Chondrocyte (in vitro differentiated cells): Measurements from ENCODE around the gene SMARCA4. TPM values are rescaled to one million over a fixed set of nuclear protein-coding genes. Genes with fewer than 3 reads are reported as not detected.

Source experiments
- DNase-seq: peaks from one replicate; pipeline ENCODE4 v3.0.0; 2021; ENCODE audit warnings: mixed read lengths, low spot score
- H3K27ac Mint-ChIP-seq: one replicate; pipeline ENCODE4 v1.8.0; 2021; ENCODE audit warnings: mild to moderate bottlenecking, moderate library complexity, mixed read lengths; ENCODE audit not compliant: unreplicated experiment
- H3K27me3 Mint-ChIP-seq: 2 replicates; pipeline ENCODE4 v1.8.0; 2021; ENCODE audit warnings: low read depth, mixed read lengths
- H3K36me3 Mint-ChIP-seq: 2 replicates; pipeline ENCODE4 v1.8.0; 2021; ENCODE audit warnings: low read depth, mixed read lengths
- H3K4me1 Mint-ChIP-seq: 2 replicates; pipeline ENCODE4 v1.8.0; 2021; ENCODE audit warnings: low read depth, mild to moderate bottlenecking, mixed read lengths
- H3K4me3 Mint-ChIP-seq: one replicate; pipeline ENCODE4 v1.8.0; 2021; ENCODE audit warnings: mild to moderate bottlenecking, moderate library complexity, mixed read lengths; ENCODE audit not compliant: unreplicated experiment
- H3K9me3 Mint-ChIP-seq: 2 replicates; pipeline ENCODE4 v1.8.0; 2021; ENCODE audit warnings: low read depth, mixed read lengths
- CTCF ChIP-seq: fragments of 200-600 bp; sonication (generic); IDR thresholded peaks from 2 replicates; pipeline ENCODE4 v1.5.0; 2021; ENCODE audit warnings: antibody characterized with exemption, mild to moderate bottlenecking, moderate library complexity
- total RNA-seq: library from RNA; stranded (reverse); gene quantifications from 3 replicates; pipeline ENCODE4 v1.2.1, GENCODE V29; 2021

SMARCA4 gene
- total RNA-seq, 1 donor from 2014 or later, result 107 TPM

- Mint-ChIP-seq H3K4me3 (no peak overlapping the region), H3K4me1 (peaks cover 10% of the 10 kb centered on the region), H3K9me3 (no peaks in the 10 kb centered on the region), H3K27me3 (no peaks in the 10 kb centered on the region), H3K27ac (no peak overlapping the region), H3K36me3 (peaks cover 55% of the 10 kb centered on the region)
- TF ChIP-seq CTCF, result no peak
- no peak for DNase-seq
Observed at GRCh38 chr19:11016631-11017030, 55.8 kb downstream of the SMARCA4 start.

- no peak for TF ChIP-seq CTCF
- H3K27ac Mint-ChIP-seq, result peak overlapping the region; percentile 71
- no peaks in the 10 kb centered on the region for H3K9me3 Mint-ChIP-seq
- H3K27me3 Mint-ChIP-seq, result no peaks in the 10 kb centered on the region
- peaks cover 10% of the 10 kb centered on the region for H3K4me1 Mint-ChIP-seq
- no peak overlapping the region for H3K4me3 Mint-ChIP-seq
- no peak for DNase-seq
- H3K36me3 Mint-ChIP-seq, result peaks cover 59% of the 10 kb centered on the region
Observed at GRCh38 chr19:11017275-11018035, 56.6 kb downstream of the SMARCA4 start.

- peaks cover 10% of the 10 kb centered on the region for H3K4me1 Mint-ChIP-seq
- peaks cover 54% of the 10 kb centered on the region for H3K36me3 Mint-ChIP-seq
- H3K4me3 Mint-ChIP-seq, result no peak overlapping the region
- no peaks in the 10 kb centered on the region for H3K27me3 Mint-ChIP-seq
- no peak for DNase-seq
- peak overlapping the region; percentile 71 for H3K27ac Mint-ChIP-seq
- no peak for TF ChIP-seq CTCF
- H3K9me3 Mint-ChIP-seq, result no peaks in the 10 kb centered on the region
Observed at GRCh38 chr19:11018179-11018578, 57.3 kb downstream of the SMARCA4 start.

- no peaks in the 10 kb centered on the region for H3K9me3 Mint-ChIP-seq
- no peak for TF ChIP-seq CTCF
- peaks cover 50% of the 10 kb centered on the region for H3K36me3 Mint-ChIP-seq
- H3K4me1 Mint-ChIP-seq, result peaks cover 10% of the 10 kb centered on the region
- no peak overlapping the region for H3K27ac Mint-ChIP-seq
- H3K4me3 Mint-ChIP-seq, result no peak overlapping the region
- H3K27me3 Mint-ChIP-seq, result no peaks in the 10 kb centered on the region
- no peak for DNase-seq
Observed at GRCh38 chr19:11018763-11019162, 57.9 kb downstream of the SMARCA4 start.

GRCh38 chr19:11019262-11019661 is 58.4 kb downstream of the SMARCA4 start:
- peaks cover 10% of the 10 kb centered on the region for H3K4me1 Mint-ChIP-seq
- H3K27me3 Mint-ChIP-seq, result no peaks in the 10 kb centered on the region
- no peak for TF ChIP-seq CTCF
- no peak overlapping the region for H3K4me3 Mint-ChIP-seq
- H3K9me3 Mint-ChIP-seq, result no peaks in the 10 kb centered on the region
- H3K36me3 Mint-ChIP-seq, result peaks cover 48% of the 10 kb centered on the region
- H3K27ac Mint-ChIP-seq, result no peak overlapping the region
- DNase-seq, result no peak
